HG03432 (cell line): ENCODE measurements around the gene OLFM1.

Experiments
- ATAC-seq: cut with Tn5 transposase; IDR thresholded peaks from one replicate; pipeline ENCODE4 v1.9.1; 2021; ENCODE audit warnings: mild to moderate bottlenecking, moderate library complexity; ENCODE audit not compliant: unreplicated experiment

Gene OLFM1

DNA sequence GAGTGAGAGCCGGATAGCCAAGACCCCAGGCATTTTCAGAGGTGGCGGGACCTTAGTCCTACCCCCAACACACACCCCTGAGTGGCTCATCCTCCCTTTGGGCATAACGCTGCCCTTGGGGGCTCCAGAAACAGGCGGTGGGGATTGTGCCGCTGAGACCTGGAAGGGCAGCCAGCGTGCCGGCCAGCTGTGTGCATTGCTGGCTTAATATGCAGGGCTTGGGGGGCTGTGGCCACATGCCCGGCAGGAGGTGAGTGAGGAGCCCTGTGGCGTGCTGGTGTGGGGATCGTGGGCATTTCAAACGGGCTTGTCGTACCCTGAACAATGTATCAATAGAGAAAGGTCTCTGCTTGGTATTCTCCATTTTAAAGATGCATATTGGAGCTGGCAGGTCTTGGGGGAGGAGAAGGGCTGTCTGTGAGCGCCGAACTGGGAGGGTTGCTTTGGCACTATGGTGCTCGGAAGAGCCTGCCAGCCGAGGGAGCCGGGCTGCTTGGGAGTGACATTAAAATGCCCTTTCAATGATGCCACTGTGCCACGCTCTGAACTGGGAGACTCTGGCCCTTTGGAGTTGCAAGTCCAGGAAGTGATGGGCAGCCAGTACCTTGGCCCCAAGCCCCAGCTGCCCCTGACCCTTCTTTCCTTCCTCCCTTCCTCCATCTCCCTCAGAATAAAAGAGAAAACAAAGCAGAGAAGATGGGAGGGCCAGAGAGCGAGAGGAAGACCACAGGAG, 11.2 kb upstream of the OLFM1 start:
- ATAC-seq = no peak

DNA sequence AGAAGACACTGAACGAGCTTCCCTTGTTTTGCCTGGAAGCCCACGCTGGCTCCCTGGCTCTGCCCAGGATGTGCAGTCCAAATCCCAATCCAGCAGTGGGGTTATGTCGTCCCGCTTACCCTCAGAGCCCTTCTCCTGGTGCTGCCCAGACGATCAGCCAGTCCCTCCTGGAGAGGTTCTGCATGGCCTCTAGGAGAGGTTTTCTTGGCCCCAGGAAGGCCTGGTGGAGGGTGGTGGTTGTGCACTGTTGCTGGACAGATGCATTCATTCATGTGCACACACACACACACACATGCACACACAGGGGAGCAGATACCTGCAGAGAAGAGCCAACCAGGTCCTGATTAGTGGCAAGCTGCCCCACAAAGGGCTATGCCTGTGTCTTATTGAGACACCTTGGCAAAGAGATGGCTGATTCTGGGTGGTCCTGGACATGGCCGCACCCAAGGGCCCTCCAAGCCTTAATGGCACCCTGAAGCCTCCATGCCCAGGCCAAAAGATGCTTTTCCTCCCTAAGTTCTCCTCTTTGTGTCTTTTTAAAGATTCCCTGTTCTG, 10.5 kb upstream of the OLFM1 start:
- ATAC-seq = no peak

DNA sequence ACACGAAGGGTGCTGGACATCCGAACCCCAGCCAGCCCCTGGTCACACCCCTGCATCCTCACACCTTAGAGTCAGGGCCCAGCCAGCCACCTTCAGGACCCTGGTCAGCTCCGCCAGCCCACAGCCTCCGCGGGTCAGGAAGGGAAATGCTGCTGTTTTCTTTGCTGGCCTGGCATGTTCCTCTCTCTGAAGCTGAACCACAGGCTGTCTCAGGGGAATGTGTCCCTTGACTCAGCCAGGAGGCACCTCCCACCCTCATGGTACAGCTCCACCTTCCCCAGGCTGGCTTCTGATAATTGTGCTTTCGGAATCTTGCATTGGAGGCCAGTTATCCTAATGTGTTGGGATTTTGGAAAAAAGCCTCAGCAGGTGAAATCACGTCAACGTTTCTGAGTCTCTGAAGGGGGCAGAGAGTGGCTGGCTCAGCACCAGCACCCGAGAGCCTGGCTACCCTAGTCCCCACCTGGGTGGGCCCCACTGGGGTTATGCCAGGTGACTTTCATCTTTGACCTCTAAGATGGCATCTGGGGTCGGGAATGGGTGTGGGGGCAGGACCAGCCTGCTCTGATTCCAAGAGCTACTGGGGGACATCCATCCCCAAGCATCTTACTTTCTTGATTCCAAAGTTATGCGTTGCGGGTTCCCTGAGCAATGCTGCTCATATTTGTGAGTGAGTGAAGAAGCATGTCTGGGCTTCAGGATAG, 9.8 kb upstream of the OLFM1 start:
- no peak for ATAC-seq

DNA sequence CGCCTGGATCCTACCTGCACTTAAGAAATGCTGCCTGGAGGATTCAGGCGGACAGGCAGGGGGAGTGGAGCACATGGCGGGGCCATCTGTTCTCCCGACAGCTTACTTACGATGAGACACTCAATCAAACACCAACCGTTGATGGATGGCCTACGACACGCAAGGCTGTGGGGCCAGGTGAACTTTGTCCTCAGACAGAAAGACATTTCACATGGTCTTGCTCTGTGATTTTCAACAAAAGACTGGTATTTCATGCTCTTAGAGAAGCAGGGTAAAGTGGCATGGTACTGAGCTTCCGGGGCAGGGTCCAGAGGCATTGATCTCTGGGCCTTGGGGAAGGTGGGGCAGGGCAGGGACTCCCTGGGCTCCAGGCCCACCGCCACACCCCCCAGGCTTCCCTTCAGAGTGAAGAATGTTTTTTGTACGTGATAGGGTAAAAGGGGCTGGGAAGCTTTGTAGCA, 9.1 kb upstream of the OLFM1 start:
- no peak for ATAC-seq

DNA sequence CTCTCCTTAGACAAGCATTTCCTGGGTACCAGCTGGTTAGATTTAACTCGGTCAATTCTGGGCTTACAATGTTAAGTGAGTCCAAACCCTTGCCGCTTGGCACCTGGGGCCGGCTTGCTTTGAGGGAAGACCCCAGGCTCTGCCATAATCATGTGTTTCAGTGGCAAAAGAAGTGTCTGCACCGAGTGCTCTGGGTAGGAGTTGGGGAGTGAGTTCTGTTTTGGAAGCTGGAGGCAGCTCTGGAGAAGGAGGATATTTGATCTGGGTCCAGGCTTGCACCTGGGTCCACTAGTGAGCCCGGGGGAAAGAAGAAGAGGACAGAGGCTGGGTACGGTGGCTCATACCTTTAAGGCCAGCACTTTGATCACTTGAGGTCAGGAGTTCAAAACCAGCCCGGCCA, 8.4 kb upstream of the OLFM1 start:
- no peak for ATAC-seq

DNA sequence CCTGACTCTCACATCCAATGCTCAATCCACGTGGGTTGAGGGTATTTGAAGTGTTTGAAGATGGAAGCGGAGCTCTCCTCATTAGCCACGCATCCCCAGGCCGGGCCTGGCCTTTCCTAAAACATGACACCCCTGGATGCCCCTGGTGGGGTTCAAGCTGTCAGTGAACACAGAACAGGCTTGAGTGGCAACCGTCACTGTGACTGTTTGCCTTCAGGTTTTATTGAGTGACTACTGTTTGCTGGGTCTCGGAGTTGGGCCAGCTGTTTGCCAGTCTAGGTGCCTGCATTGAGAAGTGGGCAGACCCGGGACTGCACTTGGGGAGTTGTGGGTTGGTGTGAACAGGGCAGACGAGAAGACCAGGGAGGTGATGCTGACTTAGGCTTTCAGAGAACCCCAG, 7.8 kb upstream of the OLFM1 start:
- ATAC-seq = no peak

DNA sequence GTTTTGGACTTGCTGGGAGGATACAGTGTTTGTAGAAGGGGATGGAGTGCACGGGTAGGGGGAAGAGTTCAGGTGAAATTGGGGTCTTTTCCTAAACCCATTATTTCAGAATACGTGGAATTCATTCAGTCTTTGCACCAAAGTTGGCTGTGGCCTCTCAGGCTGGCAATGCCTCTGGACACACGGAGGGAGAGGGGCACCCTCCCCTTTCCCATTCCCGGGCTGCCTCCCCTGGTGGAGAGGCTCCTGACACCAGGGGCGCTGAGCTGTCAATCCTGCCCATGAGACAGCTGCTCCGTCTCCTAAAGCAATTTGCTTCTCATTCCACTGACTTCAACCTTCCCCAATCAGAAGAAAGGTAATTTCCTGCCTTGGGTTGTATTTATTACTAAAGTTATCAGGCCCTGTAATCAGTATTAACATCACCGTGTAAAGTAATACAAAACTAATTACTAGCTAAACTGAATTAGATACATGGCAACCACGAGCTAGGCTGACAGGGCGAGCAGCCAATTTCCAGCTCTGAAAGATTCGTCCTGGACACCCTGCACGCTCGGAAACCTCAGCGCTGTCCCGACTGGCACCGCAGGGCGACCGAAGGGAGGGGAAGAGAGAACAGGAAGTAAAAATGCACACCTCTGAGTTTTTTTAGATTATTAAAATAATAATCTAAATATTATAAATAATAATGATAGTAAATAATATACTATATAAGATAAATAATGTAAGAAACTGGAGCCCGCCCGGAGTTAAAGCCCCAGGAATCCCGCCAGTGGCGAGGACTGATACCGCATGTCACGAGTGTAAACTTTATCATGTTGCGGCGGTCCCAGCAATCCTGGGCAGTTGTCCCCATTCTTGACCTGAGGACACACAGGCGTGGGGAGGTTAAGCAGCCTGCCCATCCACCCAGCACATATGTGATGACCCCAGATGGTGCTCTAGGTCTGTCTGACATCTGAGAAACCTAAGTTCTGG, 6.9 kb upstream of the OLFM1 start:
- no peak for ATAC-seq

DNA sequence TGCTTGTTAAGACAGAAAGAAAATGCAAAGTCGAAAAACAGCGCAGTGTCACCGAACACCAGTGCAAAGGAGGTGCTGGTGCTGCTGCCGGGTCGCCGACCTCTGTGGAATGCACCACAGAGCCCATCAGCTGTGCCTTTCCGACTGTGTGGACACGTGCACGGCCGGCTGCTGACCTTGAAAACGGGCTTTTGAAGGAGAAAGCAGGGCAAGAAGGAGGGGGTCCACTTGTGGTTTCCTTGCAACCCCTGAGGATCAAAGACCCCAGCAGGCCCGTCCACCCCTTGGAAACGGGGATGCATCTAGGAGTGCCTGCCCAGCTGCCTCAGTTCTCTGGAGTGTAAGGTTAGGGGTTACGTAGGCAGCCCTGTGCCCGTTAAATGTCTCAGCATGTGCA, 6.2 kb upstream of the OLFM1 start:
- no peak for ATAC-seq

DNA sequence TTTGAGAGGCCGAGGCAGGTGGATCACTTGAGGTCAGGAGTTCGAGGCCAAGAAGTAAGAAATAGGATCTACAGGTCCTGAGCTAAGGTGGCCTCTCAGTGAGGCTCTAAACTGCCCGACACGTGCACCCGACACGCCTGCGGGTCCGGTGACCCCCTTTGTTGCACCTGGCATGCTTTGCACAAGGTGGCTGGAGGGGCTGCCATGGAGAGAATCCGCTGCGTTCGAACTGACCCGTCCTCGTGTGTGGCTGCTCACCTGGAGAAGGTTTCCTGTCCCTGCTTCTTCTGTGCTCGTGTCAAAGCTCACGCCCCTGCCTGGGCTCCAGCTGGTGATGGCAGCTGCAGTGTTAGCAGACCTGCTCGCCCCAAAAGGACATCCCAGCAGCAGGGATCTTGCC, 5.7 kb upstream of the OLFM1 start:
- ATAC-seq = no peak

DNA sequence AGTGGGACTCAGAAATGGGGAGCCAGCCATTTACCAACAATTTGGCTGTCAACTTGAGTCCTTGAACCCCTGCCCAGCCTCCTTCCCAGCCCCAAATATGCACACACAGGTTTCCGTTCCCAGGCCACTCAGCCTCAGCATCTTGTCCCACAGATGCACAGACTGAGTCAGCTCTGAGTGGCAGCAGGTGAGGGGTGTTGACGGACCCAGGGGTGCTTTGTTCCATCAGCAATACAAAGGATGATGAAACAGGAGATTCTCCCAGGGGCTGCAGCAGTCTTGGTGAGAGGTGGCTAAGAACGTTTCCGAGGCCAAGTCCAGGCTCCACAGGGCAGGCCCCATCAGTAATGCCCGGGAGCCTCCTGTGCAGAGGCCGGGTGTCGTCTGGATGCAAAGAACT, 4.9 kb upstream of the OLFM1 start:
- ATAC-seq = no peak

DNA sequence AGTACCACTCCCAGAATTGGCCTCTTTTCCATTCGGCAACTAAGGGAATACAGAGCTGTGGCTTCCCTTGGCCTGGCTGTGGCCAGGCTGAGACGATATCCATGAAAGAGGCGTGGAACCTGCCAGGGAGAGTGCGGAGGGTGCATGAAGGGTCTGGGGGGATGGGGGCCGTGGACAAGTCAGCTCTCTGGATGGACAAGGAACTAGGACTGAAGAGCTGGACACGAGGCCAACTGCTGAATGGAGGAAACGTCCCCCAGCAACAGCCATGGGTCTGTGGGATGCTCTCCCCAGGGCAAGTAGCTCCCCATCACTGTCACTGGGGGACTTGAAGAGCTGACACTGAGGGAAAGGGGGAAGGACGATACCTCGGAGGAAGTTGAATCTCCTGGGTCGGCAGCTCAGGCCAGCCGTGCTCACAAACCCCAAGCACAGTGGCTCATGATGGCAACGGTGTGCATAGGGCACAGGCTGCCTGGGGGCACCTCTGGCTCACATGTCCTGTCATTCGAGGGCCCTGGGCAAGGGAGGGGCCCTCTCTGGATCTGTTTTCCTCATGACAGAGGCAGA, 4.1 kb upstream of the OLFM1 start:
- ATAC-seq = no peak

DNA sequence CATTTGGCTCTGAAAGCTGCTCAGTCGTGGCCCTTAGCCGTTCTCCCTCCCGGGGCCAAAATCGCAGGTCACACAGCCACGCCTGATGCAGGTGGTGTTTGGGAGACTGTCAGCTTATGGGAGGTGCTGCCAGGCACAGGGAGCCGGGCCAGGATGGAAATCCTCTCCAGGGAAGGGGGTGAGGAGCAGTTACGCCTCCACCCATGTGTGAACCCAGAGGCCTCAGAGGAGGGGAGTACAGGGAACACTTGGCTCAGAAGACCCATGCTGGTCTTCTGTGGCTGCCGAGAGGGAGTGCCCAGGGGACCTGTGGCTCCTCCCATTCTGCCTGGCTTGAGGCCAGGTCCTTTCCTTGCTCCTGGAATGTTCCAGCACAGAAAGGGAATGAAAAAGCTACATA, 3.6 kb upstream of the OLFM1 start:
- ATAC-seq = no peak

DNA sequence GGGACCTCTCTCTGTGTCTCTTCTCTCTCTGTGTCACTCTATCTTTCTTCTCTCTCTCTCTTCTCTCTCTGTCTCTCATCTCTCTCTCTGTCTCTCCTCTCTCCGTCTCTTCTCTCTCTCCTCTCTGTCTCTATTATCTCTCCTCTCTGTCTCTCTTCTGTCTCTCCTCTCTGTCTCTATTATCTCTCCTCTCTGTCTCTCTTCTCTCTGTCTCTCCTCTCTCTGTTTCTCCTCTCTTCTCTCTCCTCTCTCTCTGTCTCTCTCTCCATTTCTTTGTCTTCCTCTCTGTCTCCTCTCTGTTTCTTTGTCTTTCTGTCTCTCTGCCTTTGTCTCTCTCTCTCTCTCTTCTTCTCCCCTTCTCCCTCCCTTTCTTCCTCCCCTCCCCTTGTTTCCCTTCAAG, 3.2 kb upstream of the OLFM1 start:
- no peak for ATAC-seq

DNA sequence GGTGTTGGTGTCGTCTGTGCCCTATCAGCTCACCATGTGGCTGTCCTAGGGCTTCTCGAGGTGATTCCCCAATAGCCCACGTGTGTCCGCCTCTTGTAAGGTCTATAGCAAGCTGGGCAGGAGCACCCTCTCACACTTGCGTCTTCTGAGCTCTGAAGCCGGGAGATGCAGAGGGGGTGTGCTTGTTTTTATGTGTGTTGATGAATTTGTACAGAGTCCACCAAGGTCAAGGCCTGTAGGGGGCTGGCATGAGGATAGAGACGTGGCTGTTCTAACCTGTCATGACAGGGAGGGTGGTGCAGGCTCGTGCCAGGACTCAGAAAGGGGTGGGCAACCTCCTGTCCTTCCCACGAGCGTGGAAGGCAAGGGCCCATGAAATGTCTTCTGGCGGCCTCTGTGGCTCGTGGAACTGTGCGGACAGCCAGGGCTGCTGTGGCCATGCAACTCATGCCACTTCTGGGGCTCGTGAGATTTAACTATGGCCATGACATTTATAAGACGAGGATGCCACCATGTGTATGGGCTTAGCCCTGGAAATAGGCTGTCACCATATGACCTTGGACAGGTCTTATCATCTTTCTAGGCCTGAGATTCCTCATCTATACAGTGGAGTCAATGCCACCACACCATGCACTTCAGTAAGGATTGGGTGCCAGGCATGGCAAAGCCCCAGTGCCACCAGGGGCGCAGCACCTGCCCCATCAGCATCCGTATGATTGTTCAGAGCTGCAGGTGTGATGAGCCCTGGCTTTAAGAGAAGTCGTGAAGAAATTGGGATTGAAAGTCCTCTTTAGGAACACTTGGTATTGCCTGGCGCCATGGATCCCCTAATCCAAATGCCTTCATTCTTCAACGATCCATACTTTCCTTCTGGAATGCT, 2.3 kb upstream of the OLFM1 start:
- ATAC-seq = no peak

DNA sequence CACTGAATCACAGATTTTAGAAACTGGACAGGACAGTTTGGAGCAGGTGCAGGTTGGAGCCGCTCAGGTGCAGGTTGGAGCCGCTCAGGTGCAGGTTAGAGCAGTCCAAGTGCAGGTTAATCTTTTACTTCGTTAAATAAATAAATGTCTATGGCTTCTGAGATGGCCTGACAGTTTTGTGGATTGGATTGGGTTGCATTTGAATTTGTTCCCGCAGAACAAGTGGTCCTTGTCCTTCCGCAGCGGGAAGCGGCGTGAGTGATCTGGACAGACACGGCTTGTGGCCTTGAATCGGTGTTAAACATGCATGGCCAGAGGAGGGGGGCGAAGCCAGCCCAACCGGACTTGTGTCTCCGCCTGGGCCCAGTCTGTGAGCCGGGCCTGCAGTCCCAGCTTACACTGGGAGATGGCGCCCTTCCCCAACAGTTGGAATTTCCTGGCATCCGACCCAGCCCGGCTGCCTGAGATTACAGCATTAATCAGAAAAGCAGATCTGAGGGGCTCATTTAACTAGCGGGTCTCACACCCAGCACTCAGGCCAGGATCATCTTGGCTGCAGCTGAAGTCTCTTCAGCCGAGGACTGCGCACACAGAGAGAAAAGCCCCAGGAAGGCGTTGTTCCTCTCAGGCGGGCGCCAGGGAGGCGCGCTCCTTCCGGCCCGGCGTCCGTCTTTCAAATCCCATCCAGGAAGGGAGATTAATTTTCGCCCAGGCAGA, 1.5 kb upstream of the OLFM1 start:
- no peak for ATAC-seq

DNA sequence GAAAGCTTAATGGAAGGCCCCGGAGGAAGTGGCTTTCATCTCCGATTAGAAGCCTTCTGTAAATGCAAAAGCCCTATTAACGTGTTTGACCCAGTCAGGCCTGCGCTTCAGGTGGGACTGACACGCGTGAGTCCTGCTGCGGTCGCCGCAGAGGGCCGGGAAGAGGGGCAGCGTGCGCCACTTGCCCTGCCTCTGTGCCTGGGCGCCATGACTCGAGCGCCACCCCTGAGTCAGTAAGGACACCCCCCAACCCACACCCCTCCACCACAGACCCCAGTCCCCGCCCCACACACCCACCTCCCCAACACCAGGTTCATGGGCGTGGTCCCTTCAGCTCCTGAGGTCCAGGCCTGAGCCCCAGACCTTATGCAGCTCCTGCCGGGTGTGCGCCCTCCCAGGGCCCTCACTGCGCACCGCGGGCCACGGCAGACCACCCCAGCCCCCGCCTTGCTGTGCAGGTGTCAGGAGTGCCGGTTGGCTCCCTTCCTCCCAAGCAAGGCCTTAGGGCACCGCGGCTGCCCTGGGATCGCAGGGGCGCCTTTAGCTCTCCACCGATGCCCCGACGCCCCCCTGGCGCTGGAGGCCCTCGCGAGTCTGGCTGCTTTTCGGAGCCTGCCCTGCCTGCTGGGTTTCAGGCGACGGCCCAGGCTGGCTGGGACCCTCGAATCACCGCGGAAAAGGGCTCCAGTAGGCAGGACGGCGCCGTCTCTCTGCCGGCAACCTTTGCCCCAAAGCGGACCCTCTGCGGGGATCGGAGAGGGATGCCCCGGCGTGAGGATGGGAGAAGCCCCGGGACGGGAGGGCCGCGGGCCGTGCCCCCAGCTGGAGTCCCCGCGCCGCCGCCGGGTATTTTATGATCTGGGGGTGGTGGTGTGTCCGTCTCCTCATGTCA, 625 bp upstream of the OLFM1 start:
- ATAC-seq = no peak

DNA sequence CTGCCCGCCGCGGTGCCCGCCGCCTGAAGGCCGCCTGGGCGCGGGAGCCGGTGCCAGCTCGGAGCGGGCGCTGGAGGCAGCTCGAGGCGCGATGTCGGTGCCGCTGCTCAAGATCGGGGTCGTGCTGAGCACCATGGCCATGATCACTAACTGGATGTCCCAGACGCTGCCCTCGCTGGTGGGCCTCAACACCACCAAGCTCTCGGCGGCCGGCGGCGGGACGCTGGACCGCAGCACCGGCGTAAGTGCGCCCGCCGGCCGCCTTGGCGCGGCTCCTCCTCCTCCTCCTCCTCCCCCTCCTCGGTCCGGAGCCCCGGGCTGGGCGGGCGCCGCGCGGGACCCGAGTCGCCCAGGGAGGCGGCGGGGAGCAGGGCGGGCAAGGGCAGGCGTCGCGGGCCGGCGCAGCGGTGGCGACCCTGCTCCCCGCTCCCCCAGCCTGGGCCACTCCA, 455 bp downstream of the OLFM1 start:
- ATAC-seq = no peak

DNA sequence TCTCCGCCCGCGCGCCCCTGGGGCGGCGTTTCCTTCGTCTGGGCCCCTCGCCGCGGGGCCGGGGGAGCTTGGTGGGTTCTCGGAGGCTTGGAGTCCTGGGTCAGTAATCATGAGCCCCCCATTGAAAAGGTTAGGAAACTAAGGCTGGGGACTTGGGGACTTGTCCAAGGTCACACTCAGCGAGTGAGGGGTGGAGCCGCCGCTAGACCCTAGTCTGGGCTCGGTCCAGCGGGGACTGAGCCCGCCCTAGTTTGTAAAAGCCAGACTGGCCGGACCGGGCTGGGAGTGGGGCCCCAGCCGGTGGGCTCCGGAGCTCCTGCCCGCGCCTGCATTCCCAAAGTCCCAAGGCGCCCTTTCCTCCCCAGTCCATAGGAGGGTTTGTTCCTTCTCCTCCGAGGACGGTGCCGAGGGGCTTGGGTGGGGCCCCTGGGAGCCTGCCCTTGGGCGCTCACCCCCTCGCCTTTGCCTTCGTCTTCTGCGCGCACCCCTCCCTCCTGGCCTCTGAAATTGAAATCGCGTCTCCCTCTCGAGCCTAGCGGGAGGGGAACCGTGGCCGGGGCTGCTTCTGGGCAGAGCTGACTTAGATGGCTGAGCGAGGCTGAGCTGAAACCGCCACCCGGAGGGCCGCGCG, 995 bp downstream of the OLFM1 start:
- no peak for ATAC-seq
